NCI-H187 treated with DMSO at 0.1 percent for 48 hours (cell line): ENCODE measurements around the gene C4A.
"Not testable (repeated sequence)": the region's sequence is repeated elsewhere in the genome, so short reads cannot be mapped to it uniquely, and the experiment has no call there.

ENCODE experiments used
- DNase-seq: peaks from one replicate; lab custom pipeline; 2025; lab: John Stamatoyannopoulos, UW

Gene C4A

DNA sequence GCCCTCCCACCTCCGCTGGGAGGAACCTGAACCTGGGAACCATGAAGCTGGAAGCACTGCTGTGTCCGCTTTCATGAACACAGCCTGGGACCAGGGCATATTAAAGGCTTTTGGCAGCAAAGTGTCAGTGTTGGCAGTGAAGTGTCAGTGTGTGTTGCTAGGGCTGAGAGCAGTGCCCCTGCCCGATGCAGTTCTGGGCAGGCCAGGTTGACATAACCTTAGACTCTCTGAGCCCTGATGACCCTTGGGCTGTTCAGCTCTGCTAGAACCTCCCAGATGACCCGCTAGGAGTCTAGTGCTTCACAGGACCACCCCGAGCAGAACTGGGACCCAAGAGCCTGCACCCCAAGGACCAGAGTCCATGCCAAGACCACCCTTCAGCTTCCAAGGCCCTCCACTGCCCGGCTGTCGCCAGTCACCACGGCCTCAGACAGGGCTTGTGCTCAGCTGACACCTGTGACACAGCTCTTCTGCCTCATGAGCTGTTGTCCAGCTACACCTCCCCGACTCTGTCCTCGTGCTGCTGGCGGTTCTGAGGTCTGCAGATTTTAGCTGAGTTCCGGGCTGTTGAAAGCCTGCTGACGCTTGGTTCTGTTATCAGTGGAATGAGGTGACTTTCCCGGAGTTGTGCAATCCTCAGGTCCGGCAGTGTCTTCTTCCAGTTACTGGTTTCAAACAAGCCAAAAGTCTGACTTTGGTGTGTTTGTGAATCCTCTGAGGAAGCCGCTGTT, 53.6 kb downstream of the C4A start:
- DNase-seq, result not testable (repeated sequence)

- not testable (repeated sequence) for DNase-seq
These were observed 55.3 kb downstream of the C4A start for GRCh38 chr6:32037136-32037535.

- not testable (repeated sequence) for DNase-seq
These were observed 56.0 kb downstream of the C4A start, which contains the start of gene CYP21A2 for GRCh38 chr6:32037598-32038524. Gene CYP21A2 (plus strand): TSS chr6:32038415. CDS start chr6:32038423, 8 bp downstream.

DNA sequence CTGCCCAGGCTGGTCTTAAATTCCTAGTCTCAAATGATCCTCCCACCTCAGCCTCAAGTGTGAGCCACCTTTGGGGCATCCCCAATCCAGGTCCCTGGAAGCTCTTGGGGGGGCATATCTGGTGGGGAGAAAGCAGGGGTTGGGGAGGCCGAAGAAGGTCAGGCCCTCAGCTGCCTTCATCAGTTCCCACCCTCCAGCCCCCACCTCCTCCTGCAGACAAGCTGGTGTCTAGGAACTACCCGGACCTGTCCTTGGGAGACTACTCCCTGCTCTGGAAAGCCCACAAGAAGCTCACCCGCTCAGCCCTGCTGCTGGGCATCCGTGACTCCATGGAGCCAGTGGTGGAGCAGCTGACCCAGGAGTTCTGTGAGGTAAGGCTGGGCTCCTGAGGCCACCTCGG, 57.0 kb downstream of the C4A start:
- not testable (repeated sequence) for DNase-seq

- DNase-seq, result not testable (repeated sequence)
These were observed 57.7 kb downstream of the C4A start for GRCh38 chr6:32039321-32040274.

GRCh38 chr6:32040299-32041049, 58.6 kb downstream of the C4A start:
- DNase-seq, result not testable (repeated sequence)

GRCh38 chr6:32041050-32041321, 59.1 kb downstream of the C4A start:
- not testable (repeated sequence) for DNase-seq

DNA sequence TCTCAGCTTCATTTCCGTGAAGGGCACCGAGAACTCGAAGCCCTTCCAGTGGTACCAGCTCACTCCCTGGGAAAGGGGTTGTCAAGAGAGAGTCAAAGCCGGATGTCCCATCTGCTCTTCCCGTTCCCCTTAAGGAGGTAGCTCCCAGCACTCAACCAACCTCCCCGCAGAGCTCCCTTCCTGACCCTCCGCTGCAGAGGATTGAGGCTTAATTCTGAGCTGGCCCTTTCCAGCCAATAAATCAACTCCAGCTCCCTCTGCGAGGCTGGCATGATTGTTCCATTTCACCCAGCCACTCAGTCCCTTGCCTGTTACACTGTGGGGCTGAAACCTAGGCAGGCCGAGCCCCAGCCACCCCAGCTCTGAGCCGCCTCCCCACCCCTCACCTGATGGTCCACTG, 59.5 kb downstream of the C4A start:
- DNase-seq, result not testable (repeated sequence)

DNA sequence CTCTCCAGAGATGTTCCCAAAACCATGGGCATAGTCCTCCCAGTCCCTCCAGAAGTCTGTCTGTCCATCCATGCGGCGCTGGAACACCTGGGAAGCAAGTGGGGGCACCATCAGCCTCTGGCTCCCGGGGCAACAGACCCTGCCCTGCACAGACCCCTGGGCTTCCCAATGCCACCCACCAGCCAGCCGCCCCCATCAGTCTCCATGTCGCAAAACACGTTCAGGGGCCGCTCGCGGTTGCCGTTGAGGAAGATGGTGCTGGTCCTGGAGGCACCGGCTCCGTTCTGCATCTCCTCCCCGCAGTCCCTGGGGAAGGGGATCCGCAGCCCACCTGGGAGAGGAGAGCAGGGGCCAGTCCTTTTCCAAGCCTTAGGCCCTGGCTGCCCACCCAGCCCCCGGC, 60.4 kb downstream of the C4A start:
- not testable (repeated sequence) for DNase-seq

- DNase-seq, result not testable (repeated sequence)
These were observed 61.9 kb downstream of the C4A start for GRCh38 chr6:32043589-32044380.

DNA sequence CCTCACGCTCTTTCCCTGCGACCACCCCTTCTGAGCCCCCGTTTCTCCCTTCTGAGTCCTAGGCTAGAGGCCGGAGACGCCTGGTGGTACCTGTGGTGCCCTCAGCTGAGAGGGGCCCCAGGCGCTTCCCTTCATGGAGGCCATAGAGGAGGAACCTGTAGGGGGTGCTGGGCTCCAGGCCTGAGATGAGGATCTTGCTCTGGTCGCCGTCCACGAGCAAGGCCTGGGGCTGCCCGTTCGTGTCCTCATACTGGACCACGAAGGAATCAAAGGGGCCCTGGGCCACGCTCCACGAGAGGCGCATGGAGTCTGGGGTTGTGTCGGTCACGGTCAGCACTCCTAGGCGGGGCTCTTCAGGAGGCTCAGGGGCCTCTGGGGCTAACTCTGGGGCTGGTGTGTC, 63.1 kb downstream of the C4A start:
- not testable (repeated sequence) for DNase-seq

DNA sequence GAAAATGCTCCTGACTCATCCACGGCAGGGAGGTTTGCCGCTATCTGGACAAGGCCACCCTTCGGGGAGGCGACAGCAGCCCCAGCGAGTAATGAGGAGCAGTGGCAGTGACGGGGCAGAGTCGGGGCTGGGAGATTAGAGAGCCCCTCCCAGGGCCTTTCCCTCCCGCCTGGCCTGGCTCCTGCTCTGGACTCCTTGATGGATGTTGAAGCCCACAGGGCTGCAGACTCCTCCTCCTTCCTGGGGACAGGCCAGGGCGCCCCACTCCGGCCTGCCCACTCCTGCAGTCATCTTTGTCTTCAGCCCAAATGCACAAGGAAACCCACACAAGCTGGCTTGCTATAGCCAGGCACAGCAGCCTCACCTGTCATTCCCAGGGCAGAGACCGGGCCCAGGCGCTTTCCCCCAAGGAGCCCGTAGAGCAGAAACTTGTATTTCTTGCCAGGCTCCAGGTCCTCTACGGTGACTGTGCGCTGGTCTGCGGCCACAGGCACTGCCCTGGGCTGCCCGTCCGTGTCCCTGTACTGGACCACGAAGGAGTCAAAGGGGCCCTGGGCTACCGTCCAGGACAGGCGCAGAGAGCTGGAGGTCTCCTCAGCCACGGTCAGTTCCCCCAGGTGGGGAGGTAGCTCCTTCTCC, 64.1 kb downstream of the C4A start:
- DNase-seq, result no peak

- DNase-seq, result no peak
These were observed 64.7 kb downstream of the C4A start for GRCh38 chr6:32046450-32047083.

GRCh38 chr6:32047084-32047478, 65.2 kb downstream of the C4A start:
- no peak for DNase-seq

DNA sequence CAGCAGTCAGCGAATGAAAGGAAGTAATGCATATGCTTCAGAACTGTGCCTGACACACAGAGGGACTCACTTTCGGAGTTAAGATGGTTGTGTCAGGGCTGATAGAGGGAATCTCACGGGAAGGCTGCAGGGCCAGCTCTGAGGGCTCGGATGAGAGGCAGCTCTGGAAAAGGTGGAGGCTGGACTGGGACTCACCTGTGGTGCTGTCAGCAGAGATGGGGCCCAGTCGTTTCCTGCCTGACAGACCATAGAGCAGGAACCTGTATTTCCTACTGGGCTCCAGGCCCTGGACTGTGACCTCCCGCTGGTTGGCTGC, 65.6 kb downstream of the C4A start:
- DNase-seq, result no peak

DNA sequence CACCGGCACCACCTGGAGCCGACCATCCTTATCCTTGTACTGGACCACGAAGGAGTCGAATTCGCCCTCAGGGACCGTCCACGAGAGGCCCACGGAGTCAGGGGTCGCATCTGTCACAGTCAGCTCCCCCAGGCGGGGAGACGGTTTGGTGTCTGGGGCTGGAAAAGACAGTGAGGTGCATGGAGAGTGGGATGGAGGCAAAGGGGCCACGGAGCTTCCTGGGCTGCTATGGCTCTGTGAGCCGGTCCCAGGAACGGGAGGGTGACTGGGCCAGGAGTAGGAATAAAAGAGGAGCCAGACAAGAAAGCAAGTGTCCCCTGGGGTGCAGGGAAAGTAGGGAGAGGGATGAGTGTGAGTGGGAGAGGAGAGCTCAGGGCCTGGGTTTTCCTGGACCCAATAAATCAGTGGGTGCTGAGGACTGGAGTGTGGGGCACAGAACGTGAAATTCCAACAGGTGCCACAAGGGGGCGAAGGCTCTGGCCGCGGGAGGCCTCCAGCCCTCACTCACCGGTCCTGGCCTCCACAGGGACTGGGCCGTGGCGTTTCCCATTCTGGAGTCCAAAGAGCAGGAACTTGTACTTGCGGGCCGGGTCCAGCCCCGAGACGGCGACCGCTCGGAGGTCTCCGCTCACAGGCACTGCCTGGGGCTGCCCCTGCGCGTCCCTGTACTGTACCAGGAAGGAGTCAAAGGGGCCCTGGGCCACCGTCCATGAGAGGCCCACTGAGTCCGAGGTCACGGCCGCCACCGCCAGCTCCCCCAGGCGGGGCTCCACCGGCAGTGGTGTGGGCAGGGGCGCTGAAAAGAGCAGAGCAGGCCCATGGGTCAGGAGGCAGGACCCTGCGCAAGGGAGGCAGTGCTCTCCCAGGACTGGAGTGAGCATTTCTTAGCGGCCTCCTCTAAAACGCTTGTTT, 66.3 kb downstream of the C4A start:
- DNase-seq, result no peak

GRCh38 chr6:32049149-32049548, 67.3 kb downstream of the C4A start:
- DNase-seq, result not testable (repeated sequence)

GRCh38 chr6:32049736-32050135, 67.9 kb downstream of the C4A start:
- not testable (repeated sequence) for DNase-seq

- DNase-seq, result no peak
These were observed 68.7 kb downstream of the C4A start for GRCh38 chr6:32050562-32050961.
